Thyroid gland (tissue), 4 donors: Measurements from ENCODE around the gene LRIG1. TPM values are rescaled to one million over a fixed set of nuclear protein-coding genes. Genes with fewer than 3 reads are reported as not detected.
A peak's percentile ranks its signal among the peaks of the same experiment; 100 is the strongest.

ENCODE experiments used
- DNase-seq, 2 donors: peaks; one replicate each; pipeline ENCODE4 v3.0.0-alpha.2; 2019
- H3K27ac ChIP-seq, 3 donors: fragments of 200-600 bp; sonication (generic); 1 replicate in 2 of 3; 2 replicates in 1 of 3; pipeline ENCODE4 v1.5.1; 2016 to 2019; ENCODE audit warnings: mild to moderate bottlenecking in 1 of 3, moderate library complexity in 1 of 3
- H3K27me3 ChIP-seq: fragments of 200-600 bp; sonication (generic); one replicate; pipeline ENCODE4 v1.5.1; 2019
- H3K36me3 ChIP-seq, 2 donors: fragments of 200-600 bp; sonication (generic); one replicate each; pipeline ENCODE4 v1.5.1; 2016 to 2019
- H3K4me1 ChIP-seq, 2 donors: fragments of 200-600 bp; sonication (generic); one replicate each; pipeline ENCODE4 v1.5.1; 2017 to 2019
- H3K4me3 ChIP-seq, 3 donors: fragments of 200-600 bp; sonication (generic); replicated peaks in 1 of 3; 1 replicate in 2 of 3; 2 replicates in 1 of 3; pipeline ENCODE4 v1.5.1; 2016; ENCODE audit warnings: mild to moderate bottlenecking in 1 of 3
- H3K9me3 ChIP-seq: fragments of 200-600 bp; sonication (generic); one replicate; pipeline ENCODE4 v1.5.1; 2017
- POLR2A ChIP-seq, 2 donors: fragments of 450-650 bp; IDR thresholded peaks; one replicate each; pipeline ENCODE4 v1.6.1; 2017; ENCODE audit warnings: antibody characterized with exemption in 2 of 2, mild to moderate bottlenecking in 2 of 2, moderate library complexity in 1 of 2
- WGBS, 2 donors: methylation state at CpG; one replicate each; pipeline ENCODE4 v1.1.5; 2017; 5-methylcytosine and 5-hydroxymethylcytosine counted together
- intact Hi-C: fragments of 100-400 bp; cut with DNase I; formaldehyde crosslinking; loops from one replicate; pipeline ENCODE4 v1.15.1; 2023
- total RNA-seq, 4 donors: library from RNA; depleted of rRNA; stranded (reverse); fragments of >200 nt; gene quantifications; one replicate each; pipeline ENCODE4 v1.2.3, GENCODE V29; 2016
- TF ChIP-seq, protein P1 (sequence below), 6 experiments: fragments of 200-600 bp in 3 of 6; fragments of 450-650 bp in 3 of 6; sonication (generic) in 3 of 6; IDR thresholded peaks; one replicate each; pipeline ENCODE4 v1.5.1; 2016 to 2019; ENCODE audit warnings: antibody characterized with exemption in 6 of 6, mild to moderate bottlenecking in 2 of 6, inconsistent platforms in 1 of 6, moderate library complexity in 1 of 6

LRIG1 gene
- total RNA-seq, 4 donors from 2014 or later = 45.8 to 69.7 (median 61.7) TPM

DNA sequence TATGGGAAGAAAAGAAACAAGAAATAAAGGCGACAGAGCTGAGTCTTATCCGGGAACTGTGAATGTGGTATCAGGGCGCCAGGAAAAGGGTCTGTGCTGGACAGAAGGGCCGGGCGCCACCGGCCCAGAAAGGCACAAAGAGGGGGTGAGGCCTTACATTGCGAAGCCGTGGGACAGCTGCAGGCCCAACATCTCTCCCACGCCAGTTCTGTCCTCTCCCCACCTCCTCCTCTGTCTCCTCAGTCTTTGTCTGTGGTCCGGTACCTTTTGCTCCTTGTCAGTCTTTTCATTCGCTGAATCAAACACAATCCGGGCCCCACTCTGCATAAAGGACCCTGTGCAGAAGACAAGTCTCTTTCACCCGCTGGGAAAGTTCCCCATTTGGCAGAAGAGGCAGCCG lies 81.8 kb downstream of the LRIG1 start:
- Histone ChIP-seq H3K27me3 (no peaks in the 10 kb centered on the region), H3K4me3 (no peak overlapping the region), H3K4me1 (peaks cover 18 to 19% of the 10 kb centered on the region in 2 donors), H3K36me3 (peaks cover 0 to 4% of the 10 kb centered on the region in 2 donors), H3K9me3 (no peaks in the 10 kb centered on the region), H3K27ac (peak overlapping the region; percentile 75 to 89 (median 88))
- TF ChIP-seq POLR2A (IDR thresholded peaks at IDR 0.05) = no peak
- TF ChIP-seq, protein P1, sequence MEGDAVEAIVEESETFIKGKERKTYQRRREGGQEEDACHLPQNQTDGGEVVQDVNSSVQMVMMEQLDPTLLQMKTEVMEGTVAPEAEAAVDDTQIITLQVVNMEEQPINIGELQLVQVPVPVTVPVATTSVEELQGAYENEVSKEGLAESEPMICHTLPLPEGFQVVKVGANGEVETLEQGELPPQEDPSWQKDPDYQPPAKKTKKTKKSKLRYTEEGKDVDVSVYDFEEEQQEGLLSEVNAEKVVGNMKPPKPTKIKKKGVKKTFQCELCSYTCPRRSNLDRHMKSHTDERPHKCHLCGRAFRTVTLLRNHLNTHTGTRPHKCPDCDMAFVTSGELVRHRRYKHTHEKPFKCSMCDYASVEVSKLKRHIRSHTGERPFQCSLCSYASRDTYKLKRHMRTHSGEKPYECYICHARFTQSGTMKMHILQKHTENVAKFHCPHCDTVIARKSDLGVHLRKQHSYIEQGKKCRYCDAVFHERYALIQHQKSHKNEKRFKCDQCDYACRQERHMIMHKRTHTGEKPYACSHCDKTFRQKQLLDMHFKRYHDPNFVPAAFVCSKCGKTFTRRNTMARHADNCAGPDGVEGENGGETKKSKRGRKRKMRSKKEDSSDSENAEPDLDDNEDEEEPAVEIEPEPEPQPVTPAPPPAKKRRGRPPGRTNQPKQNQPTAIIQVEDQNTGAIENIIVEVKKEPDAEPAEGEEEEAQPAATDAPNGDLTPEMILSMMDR (IDR thresholded peaks at IDR 0.05) = no peak
- 92 to 94% methylated on average over 14 of the region's 14 CpGs for WGBS, 2 donors
- DNase-seq = no peak
- intact Hi-C loops = no loop called here

DNA sequence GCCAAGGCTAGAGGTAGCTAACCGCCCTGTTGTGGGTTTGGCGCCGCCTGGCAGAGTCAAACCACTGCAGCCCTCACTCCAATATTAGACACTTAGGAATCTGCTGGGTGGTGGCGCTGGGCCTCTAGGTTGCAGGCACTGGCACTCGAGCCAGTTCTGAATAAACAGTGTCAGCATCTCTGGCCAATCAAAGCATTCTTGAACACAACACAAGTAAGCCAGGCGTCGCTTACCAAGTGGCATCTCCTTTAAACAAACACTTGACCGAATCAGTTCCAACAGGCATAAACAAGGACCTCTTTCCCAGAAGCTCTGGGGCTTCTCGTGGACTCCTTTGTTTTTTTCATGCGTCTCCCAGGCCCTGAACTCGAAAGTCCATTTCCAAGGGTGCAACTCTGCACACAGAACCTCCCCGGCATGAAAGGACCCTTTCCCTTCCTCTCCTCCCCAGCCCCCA lies 82.3 kb downstream of the LRIG1 start:
- DNase-seq = peak; percentile 94 to 95
- no peaks in the 10 kb centered on the region for H3K27me3 ChIP-seq
- H3K4me1 ChIP-seq = peaks cover 16 to 17% of the 10 kb centered on the region in 2 donors
- peaks cover 0 to 4% of the 10 kb centered on the region in 2 donors for H3K36me3 ChIP-seq
- no peaks in the 10 kb centered on the region for H3K9me3 ChIP-seq
- peak overlapping the region; percentile 75 to 89 (median 88) for H3K27ac ChIP-seq
- H3K4me3 ChIP-seq = no peak overlapping the region
- intact Hi-C loops = no loop called here
- WGBS, 2 donors = 28 to 45% methylated on average over 12 of the region's 12 CpGs
- TF ChIP-seq, protein P1 (IDR thresholded peaks at IDR 0.05) = peak in 4 of 6 experiments; percentile 31 to 56 (median 45)
- TF ChIP-seq POLR2A (IDR thresholded peaks at IDR 0.05) = peak in 1 of 2 donors; percentile 37

DNA sequence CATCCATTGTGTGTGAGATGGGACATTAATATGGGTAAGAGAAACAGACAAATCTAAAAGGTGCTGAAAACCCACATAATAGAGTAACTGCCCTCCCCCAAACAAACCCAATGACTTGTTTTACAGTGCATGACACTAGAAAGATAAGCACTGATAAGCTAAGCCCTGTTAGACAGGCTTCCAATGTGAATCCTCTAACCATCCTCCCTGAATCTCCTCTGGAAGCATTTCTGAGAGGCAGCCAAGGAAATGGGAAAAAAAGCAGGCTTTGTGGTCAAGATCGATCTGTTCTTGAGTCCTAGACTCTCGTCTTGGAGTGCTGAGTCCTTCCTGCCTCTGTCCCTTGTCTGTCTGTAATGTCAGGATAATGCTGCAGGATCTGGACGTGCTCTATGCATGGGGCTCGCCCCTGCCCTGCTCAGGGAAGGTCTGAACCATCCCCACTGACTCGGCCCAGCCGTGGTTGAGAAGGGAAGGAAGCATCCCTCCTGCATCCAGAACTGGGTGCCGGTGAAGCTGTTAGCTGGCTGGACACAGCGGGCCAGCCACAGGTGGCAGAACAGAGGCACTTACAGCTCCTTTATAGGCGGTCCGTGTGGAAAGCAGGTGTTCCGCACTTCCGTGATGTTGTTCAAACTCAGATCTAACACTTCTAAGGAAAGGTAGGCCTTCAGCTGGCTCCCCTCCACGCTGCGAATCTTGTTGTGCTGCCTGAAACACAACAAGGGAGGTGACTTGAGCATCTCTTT lies 84.1 kb downstream of the LRIG1 start:
- TF ChIP-seq POLR2A (IDR thresholded peaks at IDR 0.05) = no peak
- TF ChIP-seq, protein P1 (IDR thresholded peaks at IDR 0.05) = no peak
- H3K4me1 ChIP-seq = peaks cover 16 to 17% of the 10 kb centered on the region in 2 donors
- intact Hi-C loops = no loop called here

DNA sequence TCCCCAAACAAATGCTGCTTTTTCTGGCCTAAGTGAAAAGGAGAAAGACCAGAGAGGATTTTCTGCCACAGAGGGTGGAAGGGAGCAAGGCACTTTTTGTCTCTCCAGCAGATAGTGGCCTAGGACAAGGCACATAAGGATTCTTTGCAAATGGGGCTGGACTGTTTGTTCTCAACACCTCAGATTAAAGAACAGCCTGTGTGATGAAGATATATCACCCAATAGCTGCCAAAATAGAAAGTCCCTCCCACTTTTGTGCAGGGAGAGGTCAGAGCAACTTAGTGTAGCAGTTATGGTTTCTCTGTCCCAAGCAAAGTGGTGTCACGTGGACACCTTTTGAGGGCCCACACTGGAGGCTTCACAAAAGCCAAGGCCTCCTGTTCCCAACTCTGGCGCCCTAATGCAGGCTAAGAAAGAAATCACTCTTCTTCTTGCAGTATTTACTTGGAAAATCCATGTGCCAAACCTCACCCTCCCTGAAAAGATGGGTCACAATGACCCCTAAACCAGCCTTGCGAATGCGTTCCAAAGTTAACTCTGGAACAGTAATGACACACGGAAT lies 84.9 kb downstream of the LRIG1 start:
- 65 to 73% methylated on average over 4 to 5 of the region's 5 CpGs for WGBS, 2 donors
- TF ChIP-seq, protein P1 (IDR thresholded peaks at IDR 0.05) = no peak
- Histone ChIP-seq H3K27ac (no peak overlapping the region), H3K4me1 (peaks cover 16 to 17% of the 10 kb centered on the region in 2 donors), H3K9me3 (no peaks in the 10 kb centered on the region), H3K36me3 (peaks cover 4 to 9% of the 10 kb centered on the region in 2 donors), H3K27me3 (no peaks in the 10 kb centered on the region), H3K4me3 (no peak overlapping the region)
- no peak for DNase-seq
- intact Hi-C loops = no loop called here

More for the DNA sequence above, 84.1 kb downstream of the LRIG1 start:
- no peaks in the 10 kb centered on the region for H3K27me3 ChIP-seq
- peaks cover 4 to 9% of the 10 kb centered on the region in 2 donors for H3K36me3 ChIP-seq
- DNase-seq = no peak
- no peak overlapping the region for H3K27ac ChIP-seq
- no peak overlapping the region for H3K4me3 ChIP-seq
- 85 to 91% methylated on average over 14 of the region's 14 CpGs for WGBS, 2 donors
- no peaks in the 10 kb centered on the region for H3K9me3 ChIP-seq

DNA sequence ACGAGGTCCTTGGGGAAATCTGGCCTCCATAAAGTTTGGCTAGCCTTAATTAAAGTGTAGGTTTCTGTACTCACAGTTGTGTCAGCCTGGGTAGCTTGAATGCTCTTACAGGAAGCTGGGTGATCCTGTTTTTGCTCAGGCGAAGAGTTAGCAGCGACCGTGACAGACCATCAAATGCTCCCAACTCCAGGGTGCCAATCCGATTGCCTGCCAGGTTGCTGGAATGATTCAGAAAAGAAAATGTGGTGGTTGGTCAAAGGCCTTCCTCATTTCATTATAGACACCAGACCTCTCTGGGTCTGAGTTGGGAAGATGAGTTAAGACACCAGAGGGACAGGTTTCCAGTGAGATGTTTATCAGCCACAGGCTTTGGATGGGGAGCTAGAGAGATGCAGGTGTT lies 86.0 kb downstream of the LRIG1 start:
- no peak overlapping the region for H3K27ac ChIP-seq
- intact Hi-C loops = loop anchor here (5.0 kb wide), 1 partner anchor 87 kb away; the partner anchor contains the start of gene LRIG1
- WGBS, 2 donors = 95 to 97% methylated on average over 5 of the region's 5 CpGs
- no peaks in the 10 kb centered on the region for H3K27me3 ChIP-seq
- no peak for DNase-seq
- peaks cover 16 to 17% of the 10 kb centered on the region in 2 donors for H3K4me1 ChIP-seq
- no peaks in the 10 kb centered on the region for H3K9me3 ChIP-seq
- H3K4me3 ChIP-seq = no peak overlapping the region
- H3K36me3 ChIP-seq = peaks cover 11 to 12% of the 10 kb centered on the region in 2 donors
- TF ChIP-seq, protein P1 (IDR thresholded peaks at IDR 0.05) = no peak
- no peak for TF ChIP-seq POLR2A (IDR thresholded peaks at IDR 0.05)
